GM12878 (cell line): Measurements from ENCODE around the gene LYG2. TPM values are rescaled to one million over a fixed set of nuclear protein-coding genes. Genes with fewer than 3 reads are reported as not detected.
"Not testable (repeated sequence)": the region's sequence is repeated elsewhere in the genome, so short reads cannot be mapped to it uniquely, and the experiment has no call there.

Source experiments
- ATAC-seq: fragments of 200-7000 bp; cut with Tn5 transposase; 3 replicates; pipeline ENCODE4 v1.9.1; 2020; ENCODE audit warnings: mild to moderate bottlenecking, moderate library complexity
- BruUV-seq: library from RNA; stranded (reverse); fragments of 400-500 nt; replicated peaks from 2 replicates; lab custom pipeline; 2021; lab: Mats Ljungman, UMichigan
- CTCF ChIA-PET: fragments of 300-600 bp; sonication (Branson Sonifier 250); formaldehyde crosslinking; extraction: SDS; loops from one replicate; lab custom pipeline; 2021; ENCODE audit warnings: inconsistent platforms; lab: Yijun Ruan, JAX
- POLR2A ChIA-PET: fragments of 350-600 bp; formaldehyde crosslinking; extraction: SDS; loops from one replicate; lab custom pipeline; 2021; ENCODE audit warnings: inconsistent platforms; lab: Charles Lee
- RAD21 ChIA-PET: fragments of 300-600 bp; sonication (Branson Sonifier 250); formaldehyde crosslinking; loops from one replicate; lab custom pipeline; 2023; ENCODE audit warnings: antibody characterized with exemption; ENCODE audit not compliant: unreplicated experiment; lab: Charles Lee
- SMC1A ChIA-PET: fragments of 300-600 bp; sonication (Branson Sonifier 250); formaldehyde crosslinking; loops from one replicate; lab custom pipeline; 2023; ENCODE audit not compliant: unreplicated experiment, uncharacterized antibody; lab: Charles Lee
- DNase-seq: peaks from one replicate; pipeline ENCODE4 v3.0.0-alpha.2; 2011; ENCODE audit warnings: low read depth, low spot score
- FAIRE-seq: peaks from 3 replicates; lab custom pipeline; 2011; peaks lifted over from hg19 to GRCh38; lab: Jason Lieb, UNC
- H2AFZ ChIP-seq: 2 replicates; pipeline ENCODE4 v1.6.0; 2011; ENCODE audit warnings: low read depth, low read length, control low read depth; ENCODE audit not compliant: control insufficient read depth
- H3K27ac ChIP-seq: 2 replicates; pipeline ENCODE4 v1.5.1; 2011; ENCODE audit warnings: control low read depth; ENCODE audit not compliant: control insufficient read depth, insufficient read depth
- H3K27me3 ChIP-seq, 2 experiments: replicated peaks in 1 of 2; 2 replicates each; pipeline versions ENCODE4 v1.6.0 to v1.6.1; 2011; ENCODE audit warnings: low read length in 1 of 2; ENCODE audit not compliant: control insufficient read depth in 2 of 2, insufficient read depth in 2 of 2
- H3K36me3 ChIP-seq, 2 experiments: 2 replicates each; pipeline ENCODE4 v1.5.1; 2011; ENCODE audit warnings: low read length in 1 of 2; ENCODE audit not compliant: control insufficient read depth in 2 of 2, insufficient read depth in 2 of 2
- H3K4me1 ChIP-seq: 2 replicates; pipeline ENCODE4 v1.6.1; 2011; ENCODE audit warnings: mild to moderate bottlenecking, low read length, moderate library complexity, mixed read lengths; ENCODE audit not compliant: control insufficient read depth, insufficient read depth
- H3K4me2 ChIP-seq: 2 replicates; pipeline ENCODE4 v1.6.0; 2011; ENCODE audit warnings: control low read depth; ENCODE audit not compliant: control insufficient read depth, insufficient read depth
- H3K4me3 ChIP-seq: fragments of 200-600 bp; sonication (generic); 2 replicates; pipeline ENCODE4 v1.5.1; 2016
- H3K79me2 ChIP-seq: 2 replicates; pipeline ENCODE4 v1.6.0; 2011; ENCODE audit warnings: low read length; ENCODE audit not compliant: control insufficient read depth, insufficient read depth
- H3K9ac ChIP-seq: 2 replicates; pipeline ENCODE4 v1.8.0; 2011; ENCODE audit warnings: low read length, control low read depth, mixed read lengths; ENCODE audit not compliant: control insufficient read depth, insufficient read depth
- H3K9me3 ChIP-seq: replicated peaks from 3 replicates; pipeline ENCODE4 v1.5.1; 2011; ENCODE audit warnings: mild to moderate bottlenecking, low read length; ENCODE audit not compliant: control insufficient read depth, insufficient read depth
- H4K20me1 ChIP-seq: 2 replicates; pipeline ENCODE4 v1.6.0; 2011; ENCODE audit not compliant: control insufficient read depth, insufficient read depth
- WGBS: methylation state at CpG from one replicate; pipeline ENCODE4 v1.1.6; 2016; ENCODE audit warnings: low lambda C conversion rate; ENCODE audit not compliant: insufficient replicate concordance, insufficient coverage; ENCODE audit errors: missing lambda C conversion rate; 5-methylcytosine and 5-hydroxymethylcytosine counted together
- in situ Hi-C: fragments of 300-500 bp; cut with MboI; formaldehyde crosslinking; loops from 9 replicates; pipeline ENCODE4 v1.14.3; 2018; ENCODE audit warnings: mixed read lengths
- intact Hi-C: fragments of 100-400 bp; cut with micrococcal nuclease; formaldehyde crosslinking; loops from one replicate; pipeline ENCODE4 v1.14.2; 2022; ENCODE audit not compliant: unreplicated experiment
- polyA plus RNA-seq, 11 experiments: library from polyadenylated mRNA; depleted of rRNA in 4 of 11; unstranded in 6 of 11; stranded (reverse) in 5 of 11; fragments of >200 nt; fragmentation: Nextera tagmentation in 4 of 11; fragmentation: Illumina TruSeq in 1 of 11; extraction: Ambion mirVana in 4 of 11; extraction: Trizol in 1 of 11; gene quantifications; 1 replicate in 1 of 11; 2 replicates in 10 of 11; pipeline versions ENCODE4 v1.2.1 to v1.2.3, GENCODE V29; 2011 to 2016; ENCODE audit warnings: inconsistent platforms in 2 of 11, missing spikeins in 2 of 11, low read depth in 1 of 11
- total RNA-seq, 4 experiments: library from RNA; depleted of rRNA in 3 of 4; stranded (reverse); fragments of >200 nt in 3 of 4; fragmentation: Illumina TruSeq in 1 of 4; extraction: Trizol in 1 of 4; gene quantifications; 2 replicates each; pipeline versions ENCODE4 v1.2.1 to v1.2.3, GENCODE V29; 2013 to 2021
- TF ChIP-seq, protein P1 (sequence below): fragments of 450-650 bp; formaldehyde crosslinking; IDR thresholded peaks from 2 replicates; pipeline ENCODE4 v1.4.0; 2022; ENCODE audit warnings: mild to moderate bottlenecking, moderate library complexity

Gene LYG2
- total and polyA plus RNA-seq, 10 of the 15 experiments (the other 5 are each of a cell fraction or from before 2014, with no cell fraction given): 0.11 to 0.95 (median 0.37) TPM; not detected in 6

- TF ChIP-seq, protein P1, sequence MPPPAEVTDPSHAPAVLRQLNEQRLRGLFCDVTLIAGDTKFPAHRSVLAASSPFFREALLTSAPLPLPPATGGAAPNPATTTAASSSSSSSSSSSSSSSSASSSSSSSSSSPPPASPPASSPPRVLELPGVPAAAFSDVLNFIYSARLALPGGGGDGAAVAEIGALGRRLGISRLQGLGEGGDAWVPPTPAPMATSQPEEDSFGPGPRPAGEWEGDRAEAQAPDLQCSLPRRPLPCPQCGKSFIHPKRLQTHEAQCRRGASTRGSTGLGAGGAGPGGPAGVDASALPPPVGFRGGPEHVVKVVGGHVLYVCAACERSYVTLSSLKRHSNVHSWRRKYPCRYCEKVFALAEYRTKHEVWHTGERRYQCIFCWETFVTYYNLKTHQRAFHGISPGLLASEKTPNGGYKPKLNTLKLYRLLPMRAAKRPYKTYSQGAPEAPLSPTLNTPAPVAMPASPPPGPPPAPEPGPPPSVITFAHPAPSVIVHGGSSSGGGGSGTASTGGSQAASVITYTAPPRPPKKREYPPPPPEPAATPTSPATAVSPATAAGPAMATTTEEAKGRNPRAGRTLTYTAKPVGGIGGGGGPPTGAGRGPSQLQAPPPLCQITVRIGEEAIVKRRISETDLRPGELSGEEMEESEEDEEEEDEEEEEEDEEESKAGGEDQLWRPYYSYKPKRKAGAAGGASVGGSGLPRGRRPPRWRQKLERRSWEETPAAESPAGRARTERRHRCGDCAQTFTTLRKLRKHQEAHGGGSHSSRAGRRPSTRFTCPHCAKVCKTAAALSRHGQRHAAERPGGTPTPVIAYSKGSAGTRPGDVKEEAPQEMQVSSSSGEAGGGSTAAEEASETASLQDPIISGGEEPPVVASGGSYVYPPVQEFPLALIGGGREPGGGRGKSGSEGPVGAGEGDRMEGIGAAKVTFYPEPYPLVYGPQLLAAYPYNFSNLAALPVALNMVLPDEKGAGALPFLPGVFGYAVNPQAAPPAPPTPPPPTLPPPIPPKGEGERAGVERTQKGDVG (CRISPR knock-in tag): no peak
Observed at GRCh38 chr2:99255491-99256318, at the start of gene LYG2 (continued).

DNA sequence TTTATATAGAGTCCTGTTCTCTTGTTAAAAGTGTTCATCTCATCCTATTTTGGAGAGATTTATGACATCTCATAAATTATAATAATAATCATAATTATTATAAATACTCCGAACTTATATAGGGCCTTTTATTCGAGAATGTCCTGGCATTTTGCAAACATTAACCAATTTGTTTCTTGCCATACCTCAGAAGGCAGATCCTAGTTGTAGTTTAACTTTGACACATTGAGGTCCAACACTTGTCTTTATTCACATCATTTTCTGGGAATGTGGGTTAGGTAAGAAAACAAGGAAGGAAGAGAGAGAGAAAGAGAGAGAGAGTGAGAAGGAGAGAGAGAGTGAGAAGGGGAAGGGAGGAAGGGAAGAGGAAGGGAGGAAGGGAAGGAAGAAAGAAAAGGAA lies 45.6 kb upstream of the LYG2 start, which contains the start of gene LYG1:
TSS of gene LYG1 (minus strand) at position 101 of the 400 bp plus-strand sequence. CDS start 5,527 bp downstream, outside the sequence.
- in situ Hi-C loops, ATAC-seq, H3K4me3 ChIP-seq, H3K4me1 ChIP-seq, H2AFZ ChIP-seq, H3K4me2 ChIP-seq, H4K20me1 ChIP-seq, H3K27me3 ChIP-seq, SMC1A ChIA-PET, H3K9me3 ChIP-seq, H3K36me3 ChIP-seq, BruUV-seq, POLR2A ChIA-PET, RAD21 ChIA-PET, H3K9ac ChIP-seq, H3K79me2 ChIP-seq, H3K27ac ChIP-seq, DNase-seq, intact Hi-C loops, CTCF ChIA-PET: not testable (repeated sequence)
- WGBS: 98% methylated on average over 2 of the region's 2 CpGs
- peak; percentile 35 for FAIRE-seq
